ENCODE measurements around the gene SPG7. TPM values are rescaled to one million over a fixed set of nuclear protein-coding genes. Genes with fewer than 3 reads are reported as not detected.

SPG7 gene
- total RNA-seq, 2 experiments from 2014 or later = 68.6 to 76.7 TPM

DNA sequence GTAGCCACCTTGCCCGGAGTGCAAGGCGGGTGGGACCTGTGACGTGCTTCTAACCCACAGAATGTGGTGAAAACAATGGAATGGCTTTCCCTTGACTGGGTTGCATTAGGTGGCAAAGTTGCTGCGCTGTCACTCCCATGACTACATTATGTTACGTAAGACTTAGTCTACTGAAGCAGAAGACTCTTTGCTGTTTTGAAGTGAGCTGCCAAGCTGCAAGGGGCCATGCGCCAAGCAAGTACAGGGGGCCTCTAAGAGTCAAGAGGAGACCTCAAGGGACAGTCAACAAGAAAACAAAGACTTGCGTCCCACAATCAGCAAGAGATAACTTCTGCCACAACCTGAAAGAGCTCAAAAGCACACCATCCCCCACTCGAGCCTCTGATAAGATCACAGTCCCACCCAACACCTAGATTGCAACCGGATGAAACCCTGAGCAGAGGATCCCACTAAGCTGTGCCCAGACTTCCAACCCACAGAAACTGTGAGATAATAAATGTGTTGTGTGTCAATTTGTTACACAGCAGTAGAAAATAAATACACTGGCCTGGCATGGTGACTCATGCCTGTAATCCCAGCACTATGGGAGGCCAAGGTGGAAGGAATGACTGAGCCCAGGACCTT lies 34.3 kb upstream of the SPG7 start:
- H3K27me3 Mint-ChIP-seq = no peaks in the 10 kb centered on the region
- peaks cover 25% of the 10 kb centered on the region for H3K36me3 Mint-ChIP-seq (ENCODE audit: low read depth)
- POLR2A ChIA-PET = interaction anchor here (0.6 to 1.6 kb wide), 6 partner anchors 10 to 138 kb away, joined by 3 to 5 read pairs (median 4); no protein-coding TSS in a partner anchor
- H3K9me3 Mint-ChIP-seq (ENCODE audit: low read depth) = no peaks in the 10 kb centered on the region
- H3K4me3 Mint-ChIP-seq = no peak overlapping the region
- ATAC-seq (no peak), DNase-seq (no peak)
- peaks cover 90% of the 10 kb centered on the region for H3K4me1 Mint-ChIP-seq
- intact Hi-C loops (cut with DNase I, micrococcal nuclease) = no loop called here
- H3K27ac Mint-ChIP-seq = no peak overlapping the region
- CTCF ChIA-PET = interaction anchor here (0.7 to 1.0 kb wide), 2 partner anchors 8 to 141 kb away, joined by 3 read pairs; no protein-coding TSS in a partner anchor

DNA sequence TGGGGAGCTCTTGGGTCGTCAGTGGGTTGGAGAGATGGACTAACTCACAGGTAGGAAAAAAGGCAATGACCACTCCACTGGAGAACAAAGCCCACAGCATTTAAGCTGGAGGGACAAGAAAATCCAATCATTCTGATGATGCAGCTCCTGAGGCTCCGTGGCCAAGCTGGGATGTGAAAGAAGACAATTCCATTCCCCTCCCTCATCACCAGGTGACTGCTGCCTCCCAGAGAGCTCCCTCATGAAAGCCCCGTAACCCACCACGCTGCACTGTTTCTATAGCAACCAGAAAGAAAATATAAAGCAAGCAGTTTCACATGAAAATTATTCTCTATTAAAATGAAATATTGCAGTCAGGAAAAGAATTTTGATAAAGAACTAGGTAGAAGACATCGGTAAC lies 33.1 kb upstream of the SPG7 start:
- no peak for DNase-seq
- POLR2A ChIA-PET = interaction anchor here (1.0 to 1.6 kb wide), 3 partner anchors 9 to 25 kb away, joined by 3 to 4 read pairs (median 4); no protein-coding TSS in a partner anchor
- H3K27ac Mint-ChIP-seq = no peak overlapping the region
- H3K36me3 Mint-ChIP-seq (ENCODE audit: low read depth) = peaks cover 24% of the 10 kb centered on the region
- no peak for ATAC-seq
- intact Hi-C loops (cut with DNase I, micrococcal nuclease) = no loop called here
- CTCF ChIA-PET = interaction anchor here (0.6 to 1.1 kb wide), 4 partner anchors 9 to 168 kb away, joined by 3 to 5 read pairs (median 4); no protein-coding TSS in a partner anchor
- no peaks in the 10 kb centered on the region for H3K9me3 Mint-ChIP-seq (ENCODE audit: low read depth)
- H3K27me3 Mint-ChIP-seq = no peaks in the 10 kb centered on the region
- H3K4me1 Mint-ChIP-seq = peaks cover 92% of the 10 kb centered on the region
- no peak overlapping the region for H3K4me3 Mint-ChIP-seq

DNA sequence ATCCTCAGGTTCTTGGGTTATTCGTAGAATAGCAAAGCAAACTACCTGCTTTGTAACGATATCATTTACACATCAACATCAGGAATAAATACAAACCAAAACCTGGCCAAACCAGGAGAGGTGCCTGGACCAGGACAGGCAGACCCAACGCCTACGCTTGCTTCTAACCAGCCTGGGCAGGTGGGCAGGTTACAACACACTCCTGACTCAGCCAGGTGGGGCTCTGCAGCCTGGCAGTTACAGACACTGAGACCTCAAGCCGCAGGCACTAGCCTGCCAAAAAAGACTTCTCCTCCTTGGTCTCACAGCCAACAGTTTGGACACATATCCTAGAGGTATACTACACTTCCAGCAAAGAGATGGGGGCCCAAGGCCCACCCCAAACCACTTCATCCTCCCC lies 31.8 kb upstream of the SPG7 start:
- peak overlapping the region; percentile 1 for H3K4me3 Mint-ChIP-seq
- peaks cover 25% of the 10 kb centered on the region for H3K36me3 Mint-ChIP-seq (ENCODE audit: low read depth)
- no peaks in the 10 kb centered on the region for H3K9me3 Mint-ChIP-seq (ENCODE audit: low read depth)
- H3K27ac Mint-ChIP-seq = peak overlapping the region; percentile 61
- ATAC-seq (peak; percentile 10), DNase-seq (no peak)
- ChIA-PET CTCF (interaction anchor here (0.6 kb wide), 1 partner anchor 233 kb away, joined by 3 read pairs; no protein-coding TSS in a partner anchor), POLR2A (interaction anchor here (1.1 to 1.2 kb wide), 2 partner anchors 9 to 116 kb away, joined by 3 to 4 read pairs; no protein-coding TSS in a partner anchor)
- H3K4me1 Mint-ChIP-seq = peaks cover 94% of the 10 kb centered on the region
- intact Hi-C loops (cut with DNase I, micrococcal nuclease) = no loop called here
- H3K27me3 Mint-ChIP-seq = no peaks in the 10 kb centered on the region

GRCh38 chr16:89476811-89477261 lies 31.4 kb upstream of the SPG7 start:
- no peaks in the 10 kb centered on the region for H3K27me3 Mint-ChIP-seq
- peak overlapping the region; percentile 61 for H3K27ac Mint-ChIP-seq
- DNase-seq = no peak
- peaks cover 27% of the 10 kb centered on the region for H3K36me3 Mint-ChIP-seq (ENCODE audit: low read depth)
- ChIA-PET CTCF (interaction anchor here (0.6 to 1.3 kb wide), 4 partner anchors 10 to 233 kb away, joined by 3 read pairs; no protein-coding TSS in a partner anchor), POLR2A (interaction anchor here (1.1 to 1.2 kb wide), 2 partner anchors 9 to 117 kb away, joined by 3 to 4 read pairs; no protein-coding TSS in a partner anchor)
- intact Hi-C loops (cut with DNase I, micrococcal nuclease) = no loop called here
- peaks cover 94% of the 10 kb centered on the region for H3K4me1 Mint-ChIP-seq
- H3K4me3 Mint-ChIP-seq = peak overlapping the region; percentile 1
- ATAC-seq = peak; percentile 66
- no peaks in the 10 kb centered on the region for H3K9me3 Mint-ChIP-seq (ENCODE audit: low read depth)

- no peaks in the 10 kb centered on the region for H3K9me3 Mint-ChIP-seq (ENCODE audit: low read depth)
- DNase-seq (peak; percentile 37), ATAC-seq (peak; percentile 22)
- H3K4me1 Mint-ChIP-seq = peaks cover 93% of the 10 kb centered on the region
- H3K4me3 Mint-ChIP-seq = peak overlapping the region; percentile 47
- POLR2A ChIA-PET = interaction anchor here (0.6 to 0.7 kb wide), 3 partner anchors 42 to 139 kb away, joined by 3 to 13 read pairs (median 3); no protein-coding TSS in a partner anchor
- H3K27ac Mint-ChIP-seq = peak overlapping the region; percentile 81
- intact Hi-C loops (cut with DNase I, micrococcal nuclease) = no loop called here
- H3K27me3 Mint-ChIP-seq = no peaks in the 10 kb centered on the region
- H3K36me3 Mint-ChIP-seq (ENCODE audit: low read depth) = peaks cover 36% of the 10 kb centered on the region
- CTCF ChIA-PET = interaction anchor here (0.7 kb wide), 1 partner anchor 678 kb away, joined by 4 read pairs; no protein-coding TSS in a partner anchor
Measured at GRCh38 chr16:89478576-89479221, 29.5 kb upstream of the SPG7 start.

- no peak for DNase-seq
- ChIA-PET CTCF (interaction anchor here (0.6 kb wide), 1 partner anchor 166 kb away, joined by 3 read pairs; no protein-coding TSS in a partner anchor), POLR2A (interaction anchor here (1.1 to 1.3 kb wide), 2 partner anchors 31 to 383 kb away, joined by 3 to 6 read pairs; no protein-coding TSS in a partner anchor)
- no peak overlapping the region for H3K4me3 Mint-ChIP-seq
- no peaks in the 10 kb centered on the region for H3K9me3 Mint-ChIP-seq (ENCODE audit: low read depth)
- H3K36me3 Mint-ChIP-seq (ENCODE audit: low read depth) = peaks cover 37% of the 10 kb centered on the region
- peaks cover 92% of the 10 kb centered on the region for H3K4me1 Mint-ChIP-seq
- ATAC-seq = no peak
- H3K27me3 Mint-ChIP-seq = no peaks in the 10 kb centered on the region
- intact Hi-C loops (cut with DNase I, micrococcal nuclease) = no loop called here
- peak overlapping the region; percentile 69 for H3K27ac Mint-ChIP-seq
Measured at GRCh38 chr16:89481356-89481955, 26.7 kb upstream of the SPG7 start.

DNA sequence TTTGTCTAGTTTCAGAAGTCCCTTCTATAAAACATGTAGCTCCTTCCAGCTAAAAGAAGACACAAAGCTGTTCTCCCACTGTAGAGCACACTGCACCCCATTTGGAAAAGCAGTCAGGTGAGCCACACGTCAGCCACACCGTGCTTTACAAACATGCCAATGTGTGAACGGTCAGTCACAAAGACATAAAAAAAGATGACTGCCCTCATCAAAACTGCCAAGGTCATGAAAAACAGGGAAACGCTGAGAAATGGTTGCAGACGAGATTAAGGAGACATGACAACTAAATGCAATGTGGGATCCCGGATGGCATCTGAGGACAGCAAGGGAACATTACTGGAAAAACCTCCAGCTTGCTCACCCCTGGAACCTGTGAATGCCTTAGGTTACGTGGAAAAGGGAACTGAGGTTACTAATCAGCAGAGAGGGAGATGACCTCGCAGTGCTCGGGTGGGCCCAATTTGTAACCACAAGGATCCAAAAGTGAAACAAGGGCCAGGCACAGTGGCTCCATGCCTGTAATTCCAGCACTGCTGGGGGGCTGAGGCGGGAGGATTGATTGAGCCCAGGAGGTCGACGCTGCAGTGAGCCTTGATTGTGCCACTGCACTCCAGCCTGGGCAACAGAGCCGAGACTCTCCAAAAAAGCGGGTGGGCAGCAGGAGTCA lies 25.9 kb upstream of the SPG7 start:
- Mint-ChIP-seq H3K4me3 (peak overlapping the region; percentile 14), H3K9me3 (ENCODE audit: low read depth) (no peaks in the 10 kb centered on the region), H3K27ac (peak overlapping the region; percentile 69), H3K4me1 (peaks cover 92% of the 10 kb centered on the region), H3K27me3 (no peaks in the 10 kb centered on the region), H3K36me3 (ENCODE audit: low read depth) (peaks cover 39% of the 10 kb centered on the region)
- CTCF ChIA-PET = interaction anchor here (0.6 kb wide), 2 partner anchors 167 to 428 kb away, joined by 3 read pairs; no protein-coding TSS in a partner anchor
- no peak for DNase-seq
- POLR2A ChIA-PET = interaction anchor here (0.7 to 1.3 kb wide), 3 partner anchors 32 to 384 kb away, joined by 3 to 6 read pairs (median 3); no protein-coding TSS in a partner anchor
- intact Hi-C loops (cut with DNase I, micrococcal nuclease) = no loop called here
- no peak for ATAC-seq

DNA sequence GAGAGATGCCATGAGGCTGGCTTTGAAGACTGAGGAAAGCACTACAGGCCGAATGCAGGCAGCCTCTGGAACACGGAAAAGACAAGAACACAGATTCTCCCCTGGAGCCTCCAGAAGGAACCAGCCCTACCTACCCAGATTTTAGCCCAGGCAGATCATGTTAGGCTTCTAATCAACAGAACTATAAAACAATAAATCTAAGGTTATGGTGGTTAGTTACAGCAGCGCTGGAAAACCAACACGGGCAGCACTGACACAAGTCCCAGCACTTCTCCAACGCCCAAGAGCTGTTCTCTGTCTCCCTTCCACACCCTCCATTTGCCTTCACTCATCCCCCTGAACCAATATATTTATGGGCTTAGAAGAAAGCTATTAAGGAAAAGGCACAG lies 25.4 kb upstream of the SPG7 start:
- Mint-ChIP-seq H3K27me3 (no peaks in the 10 kb centered on the region), H3K36me3 (ENCODE audit: low read depth) (peaks cover 40% of the 10 kb centered on the region), H3K27ac (peak overlapping the region; percentile 69), H3K4me1 (peaks cover 93% of the 10 kb centered on the region), H3K4me3 (peak overlapping the region; percentile 16), H3K9me3 (ENCODE audit: low read depth) (no peaks in the 10 kb centered on the region)
- ChIA-PET CTCF (interaction anchor here (0.6 to 1.8 kb wide), 3 partner anchors 121 to 427 kb away, joined by 3 read pairs; no protein-coding TSS in a partner anchor), POLR2A (interaction anchor here (0.7 to 1.8 kb wide), 3 partner anchors 9 to 385 kb away, joined by 3 to 4 read pairs (median 3); no protein-coding TSS in a partner anchor)
- intact Hi-C loops (cut with DNase I, micrococcal nuclease) = no loop called here
- no peak for DNase-seq
- ATAC-seq = no peak

DNA sequence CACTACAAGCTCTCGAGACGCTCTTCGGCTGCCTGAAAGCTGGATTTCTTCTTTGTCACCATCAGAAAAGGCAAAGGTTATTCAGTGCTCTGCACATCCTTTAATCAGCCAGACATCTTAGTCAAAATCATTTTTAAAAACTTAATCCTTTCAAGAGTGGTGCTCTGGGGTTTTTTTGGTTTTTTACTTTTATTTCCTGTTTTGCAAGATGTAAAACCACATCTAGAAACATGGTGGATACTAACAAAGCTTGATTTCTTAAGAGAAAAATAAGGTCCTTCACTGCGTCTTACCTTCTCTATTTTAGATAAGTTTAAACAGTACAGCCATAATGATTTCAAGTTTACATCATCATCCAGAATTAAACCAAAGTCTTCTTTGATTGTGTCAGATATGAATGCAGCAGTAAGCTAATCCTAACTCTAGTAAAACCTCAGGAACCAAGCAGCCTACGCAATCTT lies 24.1 kb upstream of the SPG7 start:
- ATAC-seq (peak; percentile 46), DNase-seq (no peak)
- CTCF ChIA-PET = interaction anchor here (0.8 to 1.8 kb wide), 5 partner anchors 9 to 170 kb away, joined by 3 to 4 read pairs (median 3); no protein-coding TSS in a partner anchor
- POLR2A ChIA-PET = interaction anchor here (0.8 to 1.8 kb wide), 6 partner anchors 10 to 134 kb away, joined by 3 to 5 read pairs (median 4); no protein-coding TSS in a partner anchor
- peak overlapping the region; percentile 61 for H3K4me3 Mint-ChIP-seq
- H3K4me1 Mint-ChIP-seq = peaks cover 88% of the 10 kb centered on the region
- intact Hi-C loops (cut with DNase I, micrococcal nuclease) = loop anchor here (1.0 to 2.0 kb wide), 4 partner anchors 13 to 159 kb away; no protein-coding TSS in a partner anchor
- H3K36me3 Mint-ChIP-seq (ENCODE audit: low read depth) = peaks cover 45% of the 10 kb centered on the region
- H3K27me3 Mint-ChIP-seq = no peaks in the 10 kb centered on the region
- peak overlapping the region; percentile 91 for H3K27ac Mint-ChIP-seq
- H3K9me3 Mint-ChIP-seq (ENCODE audit: low read depth) = no peaks in the 10 kb centered on the region

All from activated CD4-positive, alpha-beta T cell treated with anti-CD3 and anti-CD28 coated beads for 36 hours (primary cell).